GM12872 (cell line): ENCODE results near the gene TSC22D2.

Experiments used
- CTCF ChIP-seq: IDR thresholded peaks from 3 replicates; pipeline ENCODE4 v1.5.1; 2011; ENCODE audit warnings: low read depth, mild to moderate bottlenecking, low read length, moderate library complexity; ENCODE audit not compliant: insufficient read depth

TSC22D2 gene

GRCh38 chr3:150414959-150415358 is 6.9 kb downstream of the TSC22D2 start:
- TF ChIP-seq CTCF = no peak

- no peak for TF ChIP-seq CTCF
Measured at GRCh38 chr3:150419076-150419868, 11.2 kb downstream of the TSC22D2 start.

GRCh38 chr3:150419959-150420358 is 11.9 kb downstream of the TSC22D2 start:
- no peak for TF ChIP-seq CTCF

GRCh38 chr3:150421256-150421655 is 13.2 kb downstream of the TSC22D2 start:
- TF ChIP-seq CTCF = no peak

GRCh38 chr3:150421799-150422548 is 13.9 kb downstream of the TSC22D2 start:
- TF ChIP-seq CTCF = no peak

GRCh38 chr3:150422907-150423306 is 14.8 kb downstream of the TSC22D2 start:
- no peak for TF ChIP-seq CTCF

- TF ChIP-seq CTCF = no peak
Measured at GRCh38 chr3:150423761-150424160, 15.7 kb downstream of the TSC22D2 start.
